Ovary (tissue), 3 donors: Measurements from ENCODE around the gene TSPAN4.

Experiments used
- CTCF ChIP-seq, 3 donors: fragments of 450-650 bp in 2 of 3; fragments of 200-600 bp in 1 of 3; IDR thresholded peaks; one replicate each; pipeline versions ENCODE4 v1.5.1 to v1.8.0; 2016 to 2022; ENCODE audit warnings: antibody characterized with exemption in 3 of 3, mild to moderate bottlenecking in 1 of 3
- EP300 ChIP-seq: sonication (generic); formaldehyde crosslinking; IDR thresholded peaks from one replicate; pipeline ENCODE4 v1.6.1; 2017; ENCODE audit warnings: antibody characterized with exemption
- donor health status: DM: no; HTN: no; CAD: no.

- TF ChIP-seq CTCF (IDR thresholded peaks at IDR 0.05) = no peak
- TF ChIP-seq EP300 = no peak
Observed at GRCh38 chr11:863910-864827, 21.5 kb downstream of the TSPAN4 start.
